A172 (cell line): ENCODE measurements around the gene TIAM1. TPM values are rescaled to one million over a fixed set of nuclear protein-coding genes. Genes with fewer than 3 reads are reported as not detected.

Experiments
- DNase-seq: peaks from one replicate; pipeline ENCODE4 v3.0.0-alpha.2; 2015; ENCODE audit warnings: low spot score
- total RNA-seq: library from RNA; depleted of rRNA; stranded (reverse); fragments of >200 nt; shearing (Covaris generic); gene quantifications from 2 replicates; pipeline ENCODE4 v1.2.3, GENCODE V29; 2014; rRNA removed

TIAM1 gene
- total RNA-seq, result 6.4 and 7.0 TPM in 2 replicates

- DNase-seq, result peak; percentile 86
These were observed at the start of gene TIAM1 for GRCh38 chr21:31343680-31344480. Gene TIAM1 (minus strand): TSS chr21:31344261. CDS start chr21:31266972, 77,289 bp downstream.

GRCh38 chr21:31387560-31388186 lies 43.6 kb upstream of the TIAM1 start:
- no peak for DNase-seq

GRCh38 chr21:31386006-31386405 lies 41.9 kb upstream of the TIAM1 start:
- no peak for DNase-seq

- DNase-seq, result no peak
These were observed 39.7 kb upstream of the TIAM1 start for GRCh38 chr21:31383770-31384169.

- DNase-seq, result no peak
These were observed 38.0 kb upstream of the TIAM1 start for GRCh38 chr21:31382060-31382459.

GRCh38 chr21:31376301-31376700 lies 32.2 kb upstream of the TIAM1 start:
- DNase-seq, result no peak

- DNase-seq, result no peak
These were observed 30.3 kb upstream of the TIAM1 start for GRCh38 chr21:31374395-31374794.

GRCh38 chr21:31372471-31372765 lies 28.4 kb upstream of the TIAM1 start:
- no peak for DNase-seq

GRCh38 chr21:31371715-31372470 lies 27.8 kb upstream of the TIAM1 start:
- DNase-seq, result peak; percentile 78

- DNase-seq, result no peak
These were observed 27.0 kb upstream of the TIAM1 start for GRCh38 chr21:31370893-31371544.

GRCh38 chr21:31370281-31370892 lies 26.3 kb upstream of the TIAM1 start:
- no peak for DNase-seq

- no peak for DNase-seq
These were observed 24.3 kb upstream of the TIAM1 start for GRCh38 chr21:31368361-31368760.

GRCh38 chr21:31367801-31368200 lies 23.7 kb upstream of the TIAM1 start:
- no peak for DNase-seq

- peak; percentile 98 for DNase-seq
These were observed 22.8 kb upstream of the TIAM1 start for GRCh38 chr21:31366825-31367224.

- no peak for DNase-seq
These were observed 20.3 kb upstream of the TIAM1 start for GRCh38 chr21:31364253-31364945.

- DNase-seq, result no peak
These were observed 19.7 kb upstream of the TIAM1 start for GRCh38 chr21:31363720-31364119.

- DNase-seq, result no peak
These were observed 16.7 kb upstream of the TIAM1 start for GRCh38 chr21:31360717-31361116.

GRCh38 chr21:31358158-31358557 lies 14.1 kb upstream of the TIAM1 start:
- DNase-seq, result no peak

- DNase-seq, result no peak
These were observed 12.4 kb upstream of the TIAM1 start for GRCh38 chr21:31356440-31356839.

GRCh38 chr21:31354604-31355443 lies 10.8 kb upstream of the TIAM1 start:
- peak; percentile 97 for DNase-seq
